HL-60 (cell line): ENCODE measurements around the gene GALNT17.

Experiments used
- DNase-seq, 2 experiments: peaks; one replicate each; pipeline ENCODE4 v3.0.0-alpha.2; 2010 to 2020; ENCODE audit warnings: low read depth in 1 of 2, low spot score in 1 of 2
- H3K27ac ChIP-seq: fragments of 250-450 bp; sonication (Bioruptor Pico); replicated peaks from 2 replicates; pipeline ENCODE4 v1.5.1; 2020; ENCODE audit warnings: mild to moderate bottlenecking, moderate library complexity
- H3K27me3 ChIP-seq: fragments of 250-450 bp; sonication (Bioruptor Pico); 2 replicates; pipeline ENCODE4 v1.5.1; 2021; ENCODE audit warnings: mild to moderate bottlenecking, moderate library complexity; ENCODE audit not compliant: insufficient read depth, poor library complexity, severe bottlenecking
- H3K4me3 ChIP-seq: replicated peaks from 2 replicates; pipeline ENCODE4 v1.5.1; 2011; ENCODE audit warnings: mild to moderate bottlenecking, control low read depth, low read length; ENCODE audit not compliant: insufficient read depth
- CTCF ChIP-seq: IDR thresholded peaks from one replicate; pipeline ENCODE4 v1.5.1; 2011; ENCODE audit warnings: low read length, control low read depth, inconsistent platforms; ENCODE audit not compliant: insufficient read depth
- GABPA ChIP-seq: IDR thresholded peaks from 2 replicates; pipeline ENCODE4 v1.6.1; 2012; ENCODE audit warnings: low read depth
- POLR2AphosphoS5 ChIP-seq: IDR thresholded peaks from 2 replicates; pipeline ENCODE4 v1.6.1; 2012; ENCODE audit warnings: low read depth
- SPI1 ChIP-seq: IDR thresholded peaks from 2 replicates; pipeline ENCODE4 v1.6.1; 2012; ENCODE audit warnings: low read depth, mild to moderate bottlenecking, borderline replicate concordance
- TF ChIP-seq, protein P1 (sequence below): IDR thresholded peaks from 2 replicates; pipeline ENCODE4 v1.6.1; 2012; ENCODE audit warnings: low read depth; ENCODE audit not compliant: insufficient replicate concordance

The GALNT17 gene

GRCh38 chr7:71362240-71362639, 230.3 kb downstream of the GALNT17 start:
- TF ChIP-seq, protein P1, sequence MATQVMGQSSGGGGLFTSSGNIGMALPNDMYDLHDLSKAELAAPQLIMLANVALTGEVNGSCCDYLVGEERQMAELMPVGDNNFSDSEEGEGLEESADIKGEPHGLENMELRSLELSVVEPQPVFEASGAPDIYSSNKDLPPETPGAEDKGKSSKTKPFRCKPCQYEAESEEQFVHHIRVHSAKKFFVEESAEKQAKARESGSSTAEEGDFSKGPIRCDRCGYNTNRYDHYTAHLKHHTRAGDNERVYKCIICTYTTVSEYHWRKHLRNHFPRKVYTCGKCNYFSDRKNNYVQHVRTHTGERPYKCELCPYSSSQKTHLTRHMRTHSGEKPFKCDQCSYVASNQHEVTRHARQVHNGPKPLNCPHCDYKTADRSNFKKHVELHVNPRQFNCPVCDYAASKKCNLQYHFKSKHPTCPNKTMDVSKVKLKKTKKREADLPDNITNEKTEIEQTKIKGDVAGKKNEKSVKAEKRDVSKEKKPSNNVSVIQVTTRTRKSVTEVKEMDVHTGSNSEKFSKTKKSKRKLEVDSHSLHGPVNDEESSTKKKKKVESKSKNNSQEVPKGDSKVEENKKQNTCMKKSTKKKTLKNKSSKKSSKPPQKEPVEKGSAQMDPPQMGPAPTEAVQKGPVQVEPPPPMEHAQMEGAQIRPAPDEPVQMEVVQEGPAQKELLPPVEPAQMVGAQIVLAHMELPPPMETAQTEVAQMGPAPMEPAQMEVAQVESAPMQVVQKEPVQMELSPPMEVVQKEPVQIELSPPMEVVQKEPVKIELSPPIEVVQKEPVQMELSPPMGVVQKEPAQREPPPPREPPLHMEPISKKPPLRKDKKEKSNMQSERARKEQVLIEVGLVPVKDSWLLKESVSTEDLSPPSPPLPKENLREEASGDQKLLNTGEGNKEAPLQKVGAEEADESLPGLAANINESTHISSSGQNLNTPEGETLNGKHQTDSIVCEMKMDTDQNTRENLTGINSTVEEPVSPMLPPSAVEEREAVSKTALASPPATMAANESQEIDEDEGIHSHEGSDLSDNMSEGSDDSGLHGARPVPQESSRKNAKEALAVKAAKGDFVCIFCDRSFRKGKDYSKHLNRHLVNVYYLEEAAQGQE = no peak
- TF ChIP-seq CTCF = no peak
- TF ChIP-seq SPI1 = no peak
- no peak for TF ChIP-seq GABPA
- TF ChIP-seq POLR2AphosphoS5 = no peak
- Histone ChIP-seq H3K4me3 (no peak overlapping the region), H3K27me3 (no peaks in the 10 kb centered on the region), H3K27ac (no peak overlapping the region)
- no peak for DNase-seq

DNA sequence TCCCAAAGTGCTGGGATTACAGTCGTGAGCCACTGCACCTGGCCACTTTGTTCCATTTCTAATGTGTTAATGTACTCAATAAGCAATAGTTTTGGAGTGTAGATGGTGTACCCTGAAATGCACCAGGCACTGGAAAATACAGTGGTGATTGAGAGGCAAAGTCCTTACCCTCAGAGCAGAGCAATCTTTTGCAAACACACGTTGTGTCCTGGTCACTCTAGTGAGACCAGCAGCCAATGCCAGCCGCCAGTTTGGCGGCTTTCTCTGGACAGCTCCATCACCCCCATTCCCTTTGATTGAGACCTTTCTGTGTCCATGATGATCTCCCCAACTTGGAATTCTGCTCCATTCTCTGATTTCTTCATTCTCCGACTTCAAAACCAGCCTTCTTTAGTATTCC, 231.3 kb downstream of the GALNT17 start:
- Histone ChIP-seq H3K27me3 (no peaks in the 10 kb centered on the region), H3K4me3 (no peak overlapping the region), H3K27ac (no peak overlapping the region)
- no peak for DNase-seq
- TF ChIP-seq POLR2AphosphoS5 (no peak), GABPA (no peak), CTCF (no peak), SPI1 (no peak)
- TF ChIP-seq, protein P1 = no peak

DNA sequence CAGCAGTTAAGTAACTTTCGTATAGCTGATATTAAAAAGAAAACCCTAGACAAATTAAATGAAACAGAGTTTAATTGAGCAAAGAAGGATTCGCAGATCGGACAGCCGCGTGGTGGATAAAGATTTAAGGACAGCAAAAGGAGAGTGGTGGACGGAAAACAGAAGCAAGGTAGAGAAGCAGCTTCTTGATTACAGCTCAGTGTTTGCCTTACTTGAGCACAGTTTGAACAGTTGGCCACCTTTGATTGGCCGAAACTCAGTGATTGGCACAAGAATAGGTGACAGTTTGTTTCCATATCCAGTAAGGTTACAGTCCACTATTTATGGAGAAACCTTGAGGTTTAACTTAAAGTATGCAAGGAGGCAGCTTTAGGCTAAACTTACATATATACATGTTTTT, 231.7 kb downstream of the GALNT17 start:
- no peak overlapping the region for H3K27ac ChIP-seq
- H3K4me3 ChIP-seq = no peak overlapping the region
- TF ChIP-seq SPI1 (no peak), POLR2AphosphoS5 (no peak), GABPA (no peak), CTCF (no peak)
- TF ChIP-seq, protein P1 = no peak
- H3K27me3 ChIP-seq = no peaks in the 10 kb centered on the region
- no peak for DNase-seq
